ENCODE measurements around the gene TGM3. TPM values are rescaled to one million over a fixed set of nuclear protein-coding genes. Genes with fewer than 3 reads are reported as not detected.

TGM3 gene
- total RNA-seq, 6 experiments from 2014 or later, result 0.09 to 0.15 TPM; not detected in 4

GRCh38 chr20:2285193-2285592 lies 10.6 kb upstream of the TGM3 start:
- no peak overlapping the region for H3K27ac Mint-ChIP-seq
- TF ChIP-seq CTCF (IDR thresholded peaks at IDR 0.05), result no peak
- H3K27me3 Mint-ChIP-seq (ENCODE audit: insufficient read depth), result no peaks in the 10 kb centered on the region; the same call in 1 of the 2 replicates
- no peak overlapping the region for H3K4me3 Mint-ChIP-seq
- DNase-seq, result no peak
- 0 out of 2 replicates have a peak, but pooled peaks cover 3% of the 10 kb centered on the region for H3K9me3 Mint-ChIP-seq
- H3K36me3 Mint-ChIP-seq (ENCODE audit: low read depth), result no peaks in the 10 kb centered on the region; the same call in 1 of the 2 replicates
- H3K4me1 Mint-ChIP-seq (ENCODE audit: low read depth), result peaks cover 36% of the 10 kb centered on the region

GRCh38 chr20:2285613-2286012 lies 10.2 kb upstream of the TGM3 start:
- H3K4me1 Mint-ChIP-seq (ENCODE audit: low read depth), result peaks cover 36% of the 10 kb centered on the region
- H3K27me3 Mint-ChIP-seq (ENCODE audit: insufficient read depth), result no peaks in the 10 kb centered on the region; the same call in 1 of the 2 replicates
- DNase-seq, result no peak
- no peaks in the 10 kb centered on the region; the same call in 1 of the 2 replicates for H3K36me3 Mint-ChIP-seq (ENCODE audit: low read depth)
- no peak overlapping the region for H3K27ac Mint-ChIP-seq
- no peak for TF ChIP-seq CTCF (IDR thresholded peaks at IDR 0.05)
- H3K9me3 Mint-ChIP-seq, result 0 out of 2 replicates have a peak, but pooled peaks cover 1% of the 10 kb centered on the region
- no peak overlapping the region for H3K4me3 Mint-ChIP-seq

GRCh38 chr20:2287504-2287903 lies 8.3 kb upstream of the TGM3 start:
- Mint-ChIP-seq H3K36me3 (ENCODE audit: low read depth) (no peaks in the 10 kb centered on the region), H3K27me3 (ENCODE audit: insufficient read depth) (no peaks in the 10 kb centered on the region), H3K4me1 (ENCODE audit: low read depth) (peaks cover 36% of the 10 kb centered on the region), H3K4me3 (no peak overlapping the region), H3K9me3 (no peaks in the 10 kb centered on the region), H3K27ac (no peak overlapping the region)
- no peak for DNase-seq
- TF ChIP-seq CTCF (IDR thresholded peaks at IDR 0.05), result no peak

- TF ChIP-seq CTCF (IDR thresholded peaks at IDR 0.05), result no peak
- Mint-ChIP-seq H3K27ac (no peak overlapping the region), H3K9me3 (no peaks in the 10 kb centered on the region), H3K4me1 (ENCODE audit: low read depth) (peaks cover 34% of the 10 kb centered on the region), H3K4me3 (no peak overlapping the region), H3K36me3 (ENCODE audit: low read depth) (no peaks in the 10 kb centered on the region), H3K27me3 (ENCODE audit: insufficient read depth) (no peaks in the 10 kb centered on the region)
- DNase-seq, result no peak
Observed at GRCh38 chr20:2289475-2289874, 6.3 kb upstream of the TGM3 start.

- Mint-ChIP-seq H3K27ac (no peak overlapping the region), H3K27me3 (ENCODE audit: insufficient read depth) (no peaks in the 10 kb centered on the region), H3K4me1 (ENCODE audit: low read depth) (peaks cover 24% of the 10 kb centered on the region), H3K9me3 (no peaks in the 10 kb centered on the region), H3K4me3 (no peak overlapping the region), H3K36me3 (ENCODE audit: low read depth) (no peaks in the 10 kb centered on the region)
- DNase-seq, result no peak
- no peak for TF ChIP-seq CTCF (IDR thresholded peaks at IDR 0.05)
Observed at GRCh38 chr20:2290486-2290885, 5.3 kb upstream of the TGM3 start.

Data from HFFc6 (cell line).